Ovary (tissue), 3 donors: ENCODE measurements around the gene TTC6.

ENCODE experiments used
- CTCF ChIP-seq, 3 donors: fragments of 450-650 bp in 2 of 3; fragments of 200-600 bp in 1 of 3; IDR thresholded peaks; one replicate each; pipeline versions ENCODE4 v1.5.1 to v1.8.0; 2016 to 2022; ENCODE audit warnings: antibody characterized with exemption in 3 of 3, mild to moderate bottlenecking in 1 of 3
- EP300 ChIP-seq: sonication (generic); formaldehyde crosslinking; IDR thresholded peaks from one replicate; pipeline ENCODE4 v1.6.1; 2017; ENCODE audit warnings: antibody characterized with exemption
- POLR2A ChIP-seq: fragments of 450-650 bp; IDR thresholded peaks from one replicate; pipeline ENCODE4 v1.6.1; 2017; ENCODE audit warnings: antibody characterized with exemption, mild to moderate bottlenecking, moderate library complexity
- donor health status: DM: no; HTN: no; CAD: no.

DNA sequence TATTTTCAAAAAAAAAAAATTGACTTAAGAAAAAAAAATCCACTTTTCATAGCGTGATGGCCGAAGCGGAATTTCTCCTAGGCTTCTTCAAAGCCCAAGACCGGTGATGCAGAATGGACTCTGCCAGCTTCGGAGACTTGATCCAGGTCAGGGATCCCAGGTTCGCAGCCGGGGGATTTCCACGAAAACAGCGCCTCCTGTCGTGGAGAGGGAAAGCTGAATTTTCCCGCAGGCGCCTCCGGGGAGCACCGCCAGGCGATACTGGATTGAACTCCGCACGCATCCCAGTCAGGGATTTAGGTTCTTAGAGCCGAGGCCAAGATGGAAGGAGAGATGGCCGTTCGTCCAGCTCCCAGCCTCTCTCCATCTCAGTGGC lies 2.1 kb downstream of the TTC6 start:
- TF ChIP-seq EP300: no peak
- TF ChIP-seq POLR2A: no peak
- TF ChIP-seq CTCF (IDR thresholded peaks at IDR 0.05): no peak
